ENCODE data around the gene AFG1L. TPM values are rescaled to one million over a fixed set of nuclear protein-coding genes. Genes with fewer than 3 reads are reported as not detected.

Gene AFG1L
- total RNA-seq, result 4.4 and 6.7 TPM in 2 replicates

DNA sequence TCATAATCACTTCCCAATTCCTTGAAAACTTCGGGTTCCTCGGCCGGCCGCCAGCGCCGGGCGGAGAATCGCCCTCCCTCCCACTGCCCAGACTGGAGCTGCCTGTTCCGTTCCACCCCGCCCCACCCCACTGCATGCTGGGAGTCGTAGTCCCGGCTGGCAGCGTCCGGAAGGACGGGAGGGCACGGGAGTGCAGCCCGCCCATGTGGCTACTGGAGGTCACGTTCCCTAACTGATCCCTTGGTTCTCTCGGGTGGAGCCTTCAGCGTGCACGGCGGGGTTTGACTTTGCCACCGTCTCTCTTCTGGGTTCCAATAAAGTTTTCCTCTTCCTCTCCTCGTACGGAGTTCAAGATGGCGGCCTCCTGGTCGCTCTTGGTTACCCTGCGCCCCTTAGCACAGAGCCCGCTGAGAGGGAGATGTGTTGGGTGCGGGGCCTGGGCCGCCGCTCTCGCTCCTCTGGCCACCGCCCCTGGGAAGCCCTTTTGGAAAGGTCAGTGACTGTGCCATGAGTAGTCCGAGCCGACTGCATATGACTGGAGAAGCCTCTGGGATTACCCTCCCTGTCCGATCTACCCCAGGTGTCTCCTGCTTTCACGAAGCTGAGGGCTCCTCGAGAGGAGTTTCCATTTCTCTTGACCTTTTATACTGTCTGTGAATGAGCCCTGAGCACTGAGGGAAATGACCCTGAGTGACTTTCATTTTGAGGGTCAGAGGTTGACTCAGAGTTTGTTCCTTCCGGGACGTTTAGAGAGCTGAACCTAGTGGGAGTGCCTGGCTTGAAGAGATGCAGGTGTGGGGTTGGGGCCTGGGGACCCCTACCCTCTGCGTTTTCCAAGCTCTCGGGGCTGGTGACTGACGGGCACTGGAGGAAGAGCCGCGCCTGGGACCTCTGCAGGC, at the start of gene AFG1L:
Gene AFG1L, plus strand, starts transcription at position 328 of the 899 bp plus-strand sequence. Its CDS starts 26 bp downstream, at position 354.

DNA sequence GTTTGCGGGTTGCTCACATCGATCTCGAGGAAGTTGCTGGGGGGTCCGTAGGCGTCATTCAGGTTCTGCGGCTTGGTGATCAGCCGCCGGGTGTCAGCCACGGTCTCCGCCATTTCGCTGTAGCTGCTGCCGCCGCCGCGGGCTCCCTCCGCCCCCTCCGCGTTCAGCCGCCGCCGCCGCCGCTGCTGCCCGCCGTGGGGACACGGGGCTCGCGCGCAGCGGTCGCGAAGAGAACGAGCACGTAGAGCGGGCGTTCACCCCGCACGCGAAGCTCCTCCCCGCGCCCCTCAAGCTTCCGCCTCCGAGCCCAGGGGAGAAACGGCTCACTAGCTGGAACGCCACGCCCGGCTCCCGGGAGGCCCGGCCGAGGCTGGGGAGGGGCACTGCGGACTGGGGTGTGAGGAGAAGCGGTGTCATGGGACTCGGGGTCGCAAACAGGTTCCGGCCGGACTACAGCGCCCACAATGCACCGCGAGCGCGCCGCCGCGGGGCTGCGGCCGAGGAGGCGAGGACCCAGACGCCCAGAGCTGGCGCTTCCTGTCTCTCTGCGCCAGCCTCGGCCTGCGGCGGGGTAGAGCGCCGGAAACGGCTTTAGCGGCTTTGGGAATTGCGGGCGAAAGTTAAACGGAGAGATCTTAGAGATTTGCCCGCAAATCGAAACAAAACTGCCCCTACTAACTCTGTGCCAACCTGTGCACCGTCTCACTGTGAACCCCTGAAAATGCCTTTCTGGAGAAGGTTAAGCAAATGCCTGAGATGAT, 33.9 kb upstream of the AFG1L start, which contains the start of gene SNX3:
Gene SNX3, minus strand, starts transcription at position 232 of the 761 bp plus-strand sequence. Its CDS starts 119 bp downstream, at position 113.

DNA sequence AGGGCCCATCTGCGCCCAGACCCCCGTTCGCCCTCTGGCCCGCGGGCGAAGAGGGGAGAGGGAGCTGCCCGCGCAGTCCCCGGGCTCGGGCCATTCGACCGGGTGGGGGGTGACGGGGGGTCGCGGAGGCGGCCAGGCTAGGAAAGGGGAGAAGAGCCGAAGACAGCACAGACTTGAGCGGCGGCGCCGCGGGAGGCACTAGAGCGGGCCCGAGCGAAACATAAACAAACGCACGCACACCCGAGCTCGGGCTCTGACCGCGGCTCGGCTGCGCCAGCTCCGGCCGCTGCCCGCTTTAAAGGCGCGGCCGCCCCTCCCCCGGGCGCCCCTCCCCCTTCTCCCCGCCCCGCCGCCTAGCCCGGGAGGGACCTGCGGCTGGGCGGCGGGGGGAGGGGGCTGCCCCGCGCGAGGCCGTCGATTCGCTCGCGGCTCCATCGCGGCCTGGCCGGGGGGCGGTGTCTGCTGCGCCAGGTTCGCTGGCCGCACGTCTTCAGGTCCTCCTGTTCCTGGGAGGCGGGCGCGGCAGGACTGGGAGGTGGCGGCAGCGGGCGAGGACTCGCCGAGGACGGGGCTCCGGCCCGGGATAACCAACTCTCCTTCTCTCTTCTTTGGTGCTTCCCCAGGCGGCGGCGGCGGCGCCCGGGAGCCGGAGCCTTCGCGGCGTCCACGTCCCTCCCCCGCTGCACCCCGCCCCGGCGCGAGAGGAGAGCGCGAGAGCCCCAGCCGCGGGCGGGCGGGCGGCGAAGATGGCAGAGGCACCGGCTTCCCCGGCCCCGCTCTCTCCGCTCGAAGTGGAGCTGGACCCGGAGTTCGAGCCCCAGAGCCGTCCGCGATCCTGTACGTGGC, 265.8 kb downstream of the AFG1L start, which contains the start of gene FOXO3:
Gene FOXO3, plus strand, starts transcription at position 455 of the 846 bp plus-strand sequence. Its CDS starts 292 bp downstream, at position 747.

Other genes with a start within 250 kb of the AFG1L start
- gene OSTM1, start 220.3 kb upstream of the AFG1L start, total RNA-seq, result 25.5 and 37.9 TPM in 2 replicates
- gene NR2E1, start 129.0 kb upstream of the AFG1L start, total RNA-seq, result not detected in 2 replicates
- gene SNX3, start 34.0 kb upstream of the AFG1L start, total RNA-seq, result 149 and 161 TPM in 2 replicates